GM20431 (cell line): ENCODE measurements around the gene HCRTR1.

Experiments used
- in situ Hi-C: fragments of 300-500 bp; cut with MseI, MboI; formaldehyde crosslinking; loops from one replicate; pipeline ENCODE4 v1.15.0; 2020; ENCODE audit warnings: low sequenced_read_pairs; ENCODE audit not compliant: unreplicated experiment

Gene HCRTR1

DNA sequence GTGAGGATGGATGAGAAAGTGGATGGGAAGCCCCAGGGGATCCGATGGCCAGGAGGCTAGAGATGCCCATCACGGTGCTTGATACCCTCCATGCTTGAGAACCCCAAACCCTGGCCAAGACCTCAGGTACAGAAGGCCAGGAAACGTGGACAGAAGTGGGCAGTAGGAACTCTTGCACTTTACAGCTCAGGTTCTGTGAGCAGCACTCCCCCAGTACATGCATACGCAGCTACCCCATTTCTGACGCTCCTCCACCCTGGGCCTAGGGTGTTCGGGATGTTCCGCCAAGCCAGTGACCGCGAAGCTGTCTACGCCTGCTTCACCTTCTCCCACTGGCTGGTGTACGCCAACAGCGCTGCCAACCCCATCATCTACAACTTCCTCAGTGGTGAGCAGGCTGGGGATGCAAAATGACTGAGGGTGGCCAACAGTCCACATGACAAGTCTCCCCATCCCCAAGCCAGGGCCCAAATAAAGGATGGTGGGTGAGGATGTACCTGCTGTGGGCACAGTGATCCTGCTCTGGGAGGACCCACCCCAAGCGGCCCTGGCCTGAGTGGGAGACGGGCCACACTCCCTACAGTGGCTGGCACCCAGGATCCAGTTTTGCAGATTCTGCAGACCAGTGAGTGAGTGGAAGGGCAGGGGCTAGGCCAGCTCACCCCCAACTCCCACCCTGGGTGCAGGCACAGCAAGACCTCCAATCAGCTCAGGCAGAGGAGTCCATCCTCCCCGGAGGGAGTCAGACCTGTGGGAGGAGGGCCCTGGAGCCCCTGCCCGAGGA, 7.4 kb downstream of the HCRTR1 start:
- in situ Hi-C loops = no loop called here

DNA sequence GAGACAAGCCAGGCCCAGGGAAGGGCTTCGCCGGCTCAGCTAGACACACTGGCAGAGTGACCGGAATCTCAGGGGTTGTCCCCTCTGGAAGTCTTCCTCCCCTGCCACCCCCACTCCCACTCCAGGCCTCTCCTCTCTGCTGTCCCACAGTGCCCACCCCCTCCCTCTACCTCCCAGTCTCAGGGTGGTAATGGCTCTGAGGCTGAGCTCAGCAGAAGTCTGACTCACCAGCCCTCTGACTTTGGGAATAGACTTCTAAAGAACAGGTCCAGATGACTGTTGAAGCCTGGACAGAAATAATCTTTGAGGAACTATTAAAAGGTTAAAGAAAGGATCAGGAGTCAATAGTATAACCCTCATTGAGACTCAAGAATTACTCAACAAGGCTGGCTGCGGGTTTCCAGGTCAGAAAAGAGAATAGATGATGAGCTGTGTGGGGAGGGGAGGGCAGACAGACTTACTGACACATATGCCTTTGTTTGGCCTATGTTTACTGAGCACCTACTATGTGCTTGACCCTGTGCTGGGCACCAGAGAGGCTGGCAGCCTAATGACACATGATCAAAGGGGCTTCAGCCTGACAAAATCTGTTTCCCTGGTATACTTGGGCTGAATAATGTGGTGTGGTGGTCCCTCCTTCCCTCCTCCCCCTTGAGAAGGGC, 8.2 kb downstream of the HCRTR1 start:
- in situ Hi-C loops = no loop called here

DNA sequence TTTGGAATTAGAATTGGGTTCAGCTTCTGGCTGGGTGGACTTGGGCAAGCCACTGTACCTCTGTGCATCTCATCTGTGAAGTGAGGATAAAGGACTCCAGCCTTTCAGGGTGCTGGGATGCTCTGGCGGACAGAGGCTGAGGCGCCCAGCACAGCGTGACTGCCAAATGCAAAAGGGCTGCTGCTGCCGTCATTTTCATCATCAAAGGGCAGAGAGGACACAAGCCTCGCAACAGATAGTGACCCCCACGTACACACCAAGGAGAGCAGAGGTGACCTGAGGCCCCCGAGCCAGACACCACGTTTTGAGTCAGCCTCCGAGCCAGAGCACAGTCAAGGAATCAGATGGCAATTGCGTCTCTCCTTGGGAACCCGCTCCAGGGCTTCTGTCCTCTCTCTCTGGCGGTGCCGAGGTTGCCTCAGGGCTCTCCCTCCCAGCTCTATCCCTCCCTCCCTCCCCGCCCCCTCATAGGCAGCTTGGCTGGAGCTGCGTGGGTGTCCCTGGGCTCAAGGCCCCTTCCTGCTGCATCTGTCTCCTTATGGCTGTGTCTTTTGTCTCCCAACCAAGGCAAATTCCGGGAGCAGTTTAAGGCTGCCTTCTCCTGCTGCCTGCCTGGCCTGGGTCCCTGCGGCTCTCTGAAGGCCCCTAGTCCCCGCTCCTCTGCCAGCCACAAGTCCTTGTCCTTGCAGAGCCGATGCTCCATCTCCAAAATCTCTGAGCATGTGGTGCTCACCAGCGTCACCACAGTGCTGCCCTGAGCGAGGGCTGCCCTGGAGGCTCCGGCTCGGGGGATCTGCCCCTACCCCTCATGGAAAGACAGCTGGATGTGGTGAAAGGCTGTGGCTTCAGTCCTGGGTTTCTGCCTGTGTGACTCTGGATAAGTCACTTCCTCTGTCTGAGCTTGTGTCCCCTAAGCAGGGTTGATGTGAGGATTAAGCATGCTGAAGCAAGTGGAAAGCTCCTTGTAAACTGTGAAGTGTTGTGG, 9.0 kb downstream of the HCRTR1 start:
- in situ Hi-C loops = no loop called here

DNA sequence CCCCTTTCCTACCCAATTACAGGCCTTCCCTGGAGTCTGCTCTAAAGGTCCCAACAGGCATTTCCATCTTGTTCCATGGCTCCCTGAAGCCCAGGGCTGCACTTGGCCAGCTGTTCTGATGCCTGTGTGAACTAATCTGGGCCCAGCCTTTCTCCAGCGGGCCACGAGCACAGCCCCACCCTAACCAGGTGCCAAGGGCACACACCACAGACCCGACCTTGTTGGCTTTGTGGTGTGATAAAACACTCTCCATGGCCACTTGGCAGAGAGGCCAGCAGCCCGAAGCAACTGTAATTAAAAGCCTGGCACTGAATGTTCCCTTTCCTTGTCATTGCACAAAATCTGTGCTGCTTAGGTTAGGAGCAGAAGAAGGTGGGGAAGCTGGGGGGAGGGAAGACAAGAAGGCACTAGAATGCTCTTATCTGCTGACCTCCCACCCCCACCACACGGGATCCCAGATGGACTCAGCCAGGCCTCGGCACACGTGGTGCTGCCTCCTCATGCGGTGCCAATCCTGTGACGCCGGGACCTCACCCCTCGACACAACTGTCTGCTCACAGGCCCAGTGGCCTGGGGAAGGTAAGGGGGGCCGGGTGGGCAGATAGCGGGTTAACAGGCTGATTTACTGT, 9.9 kb downstream of the HCRTR1 start:
- in situ Hi-C loops = no loop called here

DNA sequence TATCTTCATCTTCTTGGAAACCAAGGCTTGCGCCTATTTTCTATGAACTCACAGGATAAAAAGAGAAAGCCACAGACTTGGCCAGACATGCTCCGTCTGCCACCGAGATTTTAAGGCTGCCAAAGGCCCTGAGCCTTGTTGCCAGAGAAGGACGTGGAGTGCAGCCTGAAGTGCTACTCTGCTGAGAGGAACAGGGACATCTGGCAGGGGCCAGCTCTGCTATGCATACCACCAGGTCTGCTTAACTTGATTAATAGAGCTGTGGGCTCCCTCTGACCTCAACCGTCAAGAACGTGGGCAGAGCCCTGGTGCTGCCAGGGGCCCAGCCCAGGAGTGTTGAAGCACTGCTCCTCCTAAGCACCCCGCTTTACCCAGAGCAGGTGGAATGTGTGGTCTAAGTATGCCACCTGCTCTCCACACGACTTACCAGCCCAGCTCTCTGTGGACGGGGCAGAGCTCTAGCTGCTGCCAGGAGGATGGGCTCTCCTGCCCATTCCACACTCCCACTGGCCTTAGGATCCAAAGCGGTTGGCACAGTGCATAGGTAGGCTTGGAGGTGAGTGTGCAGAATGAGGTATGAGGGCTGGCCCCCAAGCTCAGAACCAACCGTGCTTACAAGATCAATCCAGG, 10.6 kb downstream of the HCRTR1 start:
- in situ Hi-C loops = no loop called here

DNA sequence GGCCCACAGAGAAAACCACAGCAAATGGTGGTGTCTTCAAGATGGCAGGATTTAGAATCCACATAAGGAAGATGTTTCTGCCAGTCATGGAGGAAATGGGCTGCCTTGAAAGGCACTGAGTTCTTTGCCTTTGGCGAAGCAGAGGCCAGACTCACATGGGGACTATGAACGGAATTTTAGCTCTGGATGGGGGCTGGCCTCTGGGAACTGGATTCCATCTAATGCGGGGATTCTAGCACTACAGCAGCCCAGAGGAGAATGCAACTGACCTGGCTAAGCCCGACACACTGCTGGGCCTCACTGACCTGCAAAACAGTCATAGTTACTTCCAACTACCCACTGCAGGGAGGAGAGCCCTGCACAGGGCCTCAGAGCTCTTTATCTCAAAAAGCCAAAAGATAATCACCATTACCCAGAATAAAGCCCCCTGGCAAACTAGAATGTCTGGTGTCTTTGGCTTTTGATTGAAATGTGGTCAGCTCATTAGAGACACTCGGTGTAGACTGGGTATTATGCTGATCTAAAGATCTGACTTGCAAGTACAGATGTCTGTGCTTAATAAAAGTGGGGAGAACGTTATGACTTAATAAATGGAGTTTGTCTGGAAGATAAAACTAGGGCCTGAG, 11.6 kb downstream of the HCRTR1 start:
- in situ Hi-C loops = no loop called here

DNA sequence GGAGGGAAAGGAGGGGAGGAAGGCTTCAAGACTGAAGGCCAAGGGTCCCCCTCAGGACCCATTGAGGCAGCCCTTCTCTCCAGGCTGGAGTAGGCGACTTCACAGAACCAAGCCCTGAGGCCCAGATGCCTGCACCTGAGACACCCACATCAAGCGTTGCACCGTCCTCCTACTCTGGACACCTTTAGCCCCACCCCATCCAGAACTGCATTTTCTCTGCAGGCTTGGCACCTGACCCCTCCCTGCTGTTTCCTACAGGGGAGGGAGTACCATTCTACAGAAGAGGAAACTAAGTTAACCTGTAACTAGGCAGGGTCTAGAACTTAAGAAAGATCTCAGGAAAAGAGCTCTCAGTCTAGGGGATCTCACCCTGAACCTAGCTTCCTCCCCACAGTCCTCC, 15.2 kb downstream of the HCRTR1 start:
- in situ Hi-C loops = no loop called here

DNA sequence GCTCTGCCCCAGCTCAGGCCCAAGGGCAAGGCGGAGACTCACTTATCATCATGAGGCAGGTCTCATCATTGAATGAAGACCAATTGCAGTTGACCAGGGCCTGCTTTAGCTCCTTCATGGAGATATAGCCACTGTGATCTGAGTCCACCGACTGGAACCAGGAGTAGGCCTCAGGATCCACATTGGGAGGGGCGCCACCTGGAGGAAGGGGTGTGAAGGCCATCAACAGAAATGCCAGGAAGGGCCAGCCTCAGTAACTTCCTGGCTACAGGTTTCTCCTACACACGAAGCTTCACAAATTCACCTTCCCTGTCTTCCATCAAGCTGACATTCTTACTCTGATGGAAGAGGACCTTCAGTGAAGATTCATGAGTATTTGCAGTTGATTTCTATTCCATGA, 15.6 kb downstream of the HCRTR1 start:
- in situ Hi-C loops = no loop called here

DNA sequence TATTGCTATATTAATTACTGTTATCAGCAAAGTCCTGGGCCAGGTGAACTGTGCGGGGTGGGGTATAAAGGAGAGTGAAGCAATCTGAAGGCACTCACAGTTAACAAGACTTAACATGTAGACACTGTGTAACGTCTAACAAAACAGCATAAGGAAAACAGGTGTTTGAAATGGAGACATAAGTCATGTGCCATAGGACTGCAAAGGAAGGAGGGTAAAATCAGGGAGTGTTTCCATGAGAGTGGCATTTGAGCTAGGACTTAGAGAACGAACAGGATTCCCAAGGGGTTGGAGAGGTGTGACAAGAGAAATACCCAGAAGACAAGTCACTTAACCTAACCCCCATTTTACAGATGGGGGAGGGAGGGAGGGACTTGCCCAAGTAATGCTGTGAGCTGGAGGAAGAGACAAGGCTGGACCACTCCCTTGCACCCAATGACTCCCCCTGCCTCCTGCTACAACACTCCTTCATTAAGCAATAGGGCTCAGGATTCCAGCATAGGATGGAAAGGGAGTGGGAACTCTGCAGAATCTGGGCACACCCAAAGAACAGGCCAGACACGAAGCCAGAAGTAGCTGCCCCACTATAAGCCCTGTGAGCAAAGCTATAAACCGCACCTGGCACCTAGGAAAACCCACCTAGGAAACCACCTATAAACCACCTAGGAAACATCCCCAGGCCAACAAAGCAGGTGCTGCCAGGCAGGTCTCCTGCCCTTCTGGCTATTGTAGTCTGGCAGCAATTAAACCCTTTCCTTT, 20.6 kb downstream of the HCRTR1 start:
- in situ Hi-C loops = no loop called here

DNA sequence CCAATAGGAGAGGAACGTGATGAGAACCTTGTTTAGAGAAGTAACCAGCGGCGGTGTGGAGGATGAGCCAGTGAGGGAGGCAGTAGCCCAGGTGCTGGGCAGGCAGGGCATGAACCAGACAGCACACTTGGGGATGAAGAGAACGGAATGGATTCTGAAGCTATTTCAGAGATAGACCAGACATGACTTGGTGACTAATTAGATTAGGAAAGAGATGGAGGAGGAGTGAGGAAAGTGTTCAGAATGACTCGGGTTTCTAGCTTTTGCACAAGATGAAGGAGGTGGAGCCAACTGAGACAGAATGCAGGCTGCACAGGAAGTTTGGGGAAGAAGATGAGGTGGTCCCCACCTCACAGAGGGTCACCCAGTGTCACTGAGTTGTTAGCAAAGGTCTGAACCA, 22.1 kb downstream of the HCRTR1 start:
- in situ Hi-C loops = no loop called here

DNA sequence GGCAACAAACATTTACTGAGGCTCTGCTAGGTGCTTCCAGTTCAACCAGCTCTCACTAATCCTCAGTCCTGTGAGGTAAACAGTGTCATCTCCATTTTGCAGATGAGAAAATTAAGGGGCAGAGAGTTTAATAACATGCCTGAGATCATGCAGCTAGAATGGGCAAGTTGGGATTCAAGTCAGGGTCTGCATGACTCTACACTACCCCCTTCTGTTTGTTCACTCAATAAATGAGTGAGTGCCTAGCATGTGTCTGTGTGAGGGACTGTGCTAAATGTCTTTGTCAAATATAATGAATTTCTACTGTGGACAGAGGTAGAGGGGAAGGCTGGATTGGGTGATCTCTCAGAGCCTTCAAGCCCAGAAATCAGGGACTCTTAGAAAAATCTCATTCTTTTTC, 22.7 kb downstream of the HCRTR1 start:
- in situ Hi-C loops = no loop called here

DNA sequence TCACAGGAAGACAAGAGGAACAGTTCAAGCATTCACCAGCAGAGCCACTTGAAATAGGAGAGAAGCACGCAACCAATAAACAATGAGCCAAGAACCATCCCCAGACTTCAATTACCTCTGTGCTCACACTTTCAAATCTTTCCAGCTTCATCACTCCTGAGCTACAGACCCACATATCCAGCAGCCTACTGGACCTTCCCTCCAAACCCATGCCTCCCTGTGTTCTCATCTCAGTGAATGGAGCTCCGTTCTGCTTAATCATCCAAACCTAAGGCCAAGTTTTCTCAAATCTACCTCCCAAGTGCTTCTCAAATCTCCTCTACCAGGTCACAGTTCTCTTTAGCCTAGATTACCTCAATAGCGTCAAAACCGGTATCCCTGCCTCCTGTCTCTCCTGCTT, 23.5 kb downstream of the HCRTR1 start:
- in situ Hi-C loops = no loop called here

DNA sequence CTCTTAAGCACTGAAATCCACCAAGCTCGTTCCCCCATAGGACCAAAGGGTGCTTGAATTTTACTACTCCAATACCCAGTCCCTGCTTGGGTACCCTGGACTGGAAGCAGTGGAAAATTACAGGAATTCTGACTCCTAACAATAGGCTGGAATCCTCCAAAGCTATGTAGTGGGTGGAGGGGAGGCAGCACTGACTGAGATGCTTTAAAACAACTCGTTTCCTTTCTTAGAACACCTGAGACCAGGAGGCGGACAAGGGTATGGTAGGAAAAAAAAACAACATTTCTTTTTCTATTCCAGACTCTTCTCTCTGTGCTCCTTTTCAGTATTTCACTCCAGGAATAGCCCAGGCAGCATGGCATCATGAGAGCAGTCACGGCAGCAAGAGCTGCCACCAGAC, 24.9 kb downstream of the HCRTR1 start:
- in situ Hi-C loops = no loop called here

DNA sequence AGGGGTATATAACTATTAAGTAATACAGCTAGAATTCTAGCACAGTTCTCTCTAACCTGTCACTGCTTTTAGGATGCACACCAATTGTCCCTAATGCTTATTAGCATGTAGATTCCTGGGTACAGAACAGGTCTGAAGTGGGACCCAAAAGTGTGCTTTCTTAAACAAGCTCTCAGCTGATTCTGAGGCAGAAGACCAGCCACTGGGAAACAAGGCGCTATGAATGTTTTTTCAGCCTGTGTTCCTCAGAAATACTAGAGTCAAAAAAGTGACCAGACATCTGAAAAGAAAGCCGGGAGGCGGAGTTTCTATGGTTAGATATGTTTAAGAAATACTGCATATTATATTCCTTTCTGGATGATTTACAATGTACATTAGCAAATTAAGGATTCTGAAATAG, 25.4 kb downstream of the HCRTR1 start:
- in situ Hi-C loops = no loop called here

DNA sequence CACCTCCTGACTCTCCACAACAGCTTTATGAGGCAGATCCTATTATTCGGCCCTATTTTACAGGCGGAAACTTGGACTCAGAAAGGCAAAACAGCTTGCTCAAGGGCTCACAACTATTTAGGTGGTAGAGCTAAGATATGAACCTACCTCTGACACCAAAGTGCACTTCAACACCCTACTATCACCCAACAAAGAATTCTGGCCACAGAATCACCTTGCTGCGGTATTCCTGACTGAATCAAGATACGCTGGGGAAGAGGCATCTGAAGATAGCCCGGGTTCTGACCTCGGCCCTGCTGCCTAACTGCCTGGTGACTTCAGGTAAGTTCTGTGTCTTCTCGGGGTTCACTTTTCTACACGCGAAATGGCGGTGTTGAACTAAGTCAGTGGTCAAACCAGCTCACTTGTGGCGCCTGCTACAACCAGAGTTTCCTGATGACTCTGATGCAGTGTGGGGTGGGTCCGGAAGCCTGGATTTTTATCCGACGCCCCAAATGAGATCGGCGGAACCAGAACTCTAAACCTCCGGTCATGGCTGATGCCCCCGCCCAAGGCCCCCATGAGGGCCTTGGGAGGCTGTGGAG, 26.6 kb downstream of the HCRTR1 start:
- in situ Hi-C loops = no loop called here

DNA sequence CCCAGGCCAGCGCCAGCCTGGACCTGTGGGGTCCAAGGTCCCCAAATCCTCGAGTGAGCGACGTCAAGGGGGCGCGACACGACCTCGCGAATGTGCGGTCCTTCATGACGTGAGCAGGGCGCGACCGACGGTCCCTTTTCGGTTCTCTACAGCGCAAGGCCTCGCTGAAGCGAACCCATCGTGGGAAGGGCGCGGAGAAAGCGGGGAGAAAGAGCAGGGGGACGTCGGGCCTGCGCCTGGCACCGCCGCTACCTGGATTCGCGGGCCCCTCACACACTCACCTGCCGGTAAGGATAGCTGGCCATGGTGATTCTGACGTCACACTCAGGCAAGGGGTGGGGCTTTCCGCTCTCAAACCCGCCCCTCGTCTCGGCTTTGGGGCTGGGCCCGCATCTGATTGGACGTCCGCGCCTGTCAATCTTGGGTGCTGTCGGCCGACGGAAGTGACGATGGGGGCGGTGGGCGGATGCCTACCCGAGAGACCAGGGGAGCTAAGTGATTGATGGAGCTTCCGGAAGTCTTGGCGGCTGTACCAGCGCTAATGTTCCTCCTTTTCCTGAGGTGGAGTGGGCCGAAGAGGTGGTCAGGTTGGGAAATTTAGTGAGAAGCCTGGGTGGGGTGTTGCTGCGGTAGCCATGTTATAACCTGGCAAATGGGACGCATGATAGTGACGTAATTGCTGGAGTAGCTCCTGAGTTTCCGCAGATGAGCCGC, 27.2 kb downstream of the HCRTR1 start, which contains the start of gene PEF1:
Gene PEF1 (minus strand): TSS at position 317 of the 714 bp plus-strand sequence. CDS start 12 bp downstream, at position 305.
- in situ Hi-C loops = no loop called here

DNA sequence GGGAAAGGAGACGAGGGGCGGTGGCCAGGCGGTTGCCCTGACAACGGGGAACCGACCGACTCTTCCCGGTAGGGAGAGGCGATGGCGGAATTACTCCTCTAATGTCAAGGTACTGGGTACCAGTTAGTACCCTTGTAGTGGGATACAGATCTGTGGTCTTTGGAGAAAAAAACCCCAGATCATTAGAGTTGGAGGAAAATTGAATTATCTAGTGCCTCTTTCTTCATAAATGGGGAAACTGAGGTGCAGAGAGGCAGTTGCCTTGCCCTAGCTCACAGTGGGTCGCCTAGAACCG, 27.7 kb downstream of the HCRTR1 start:
- in situ Hi-C loops = no loop called here
